HEK293 (cell line): ENCODE measurements around the gene SERTAD3.

Experiments
- BCL11A ChIP-seq: fragments of 450-650 bp; formaldehyde crosslinking; IDR thresholded peaks from 2 replicates; pipeline ENCODE4 v1.5.1; 2016; ENCODE audit warnings: low read depth, missing biosample characterization, missing genetic modification characterization
- BCL11B ChIP-seq: fragments of 450-650 bp; formaldehyde crosslinking; IDR thresholded peaks from 2 replicates; pipeline ENCODE4 v1.5.1; 2016; ENCODE audit warnings: low read depth, missing biosample characterization, missing genetic modification characterization
- INSM2 ChIP-seq: fragments of 450-650 bp; formaldehyde crosslinking; IDR thresholded peaks from 2 replicates; pipeline ENCODE4 v1.5.1; 2016; ENCODE audit warnings: missing biosample characterization, missing genetic modification characterization
- KLF10 ChIP-seq: fragments of 450-650 bp; IDR thresholded peaks from 2 replicates; pipeline ENCODE4 v1.5.1; 2018; ENCODE audit warnings: missing biosample characterization, mild to moderate bottlenecking, missing genetic modification characterization
- OSR2 ChIP-seq: fragments of 450-650 bp; formaldehyde crosslinking; IDR thresholded peaks from 2 replicates; pipeline ENCODE4 v1.5.1; 2016; ENCODE audit warnings: missing biosample characterization, missing genetic modification characterization
- PRDM1 ChIP-seq: fragments of 450-650 bp; formaldehyde crosslinking; IDR thresholded peaks from 2 replicates; pipeline ENCODE4; 2016; ENCODE audit warnings: missing biosample characterization, missing genetic modification characterization
- RBAK ChIP-seq: fragments of 450-650 bp; formaldehyde crosslinking; IDR thresholded peaks from 2 replicates; pipeline ENCODE4 v1.5.1; 2016; ENCODE audit warnings: missing biosample characterization, missing genetic modification characterization
- SALL2 ChIP-seq: fragments of 450-650 bp; formaldehyde crosslinking; IDR thresholded peaks from 2 replicates; pipeline ENCODE4 v1.5.0; 2017; ENCODE audit warnings: missing biosample characterization, mild to moderate bottlenecking, missing genetic modification characterization, borderline replicate concordance
- SP3 ChIP-seq: fragments of 450-650 bp; formaldehyde crosslinking; IDR thresholded peaks from 2 replicates; pipeline ENCODE4 v1.5.1; 2016; ENCODE audit warnings: missing biosample characterization, missing genetic modification characterization
- TRIM28 ChIP-seq: IDR thresholded peaks from 2 replicates; pipeline ENCODE4 v1.6.1; 2011; ENCODE audit warnings: low read length, control low read depth, borderline replicate concordance
- ZBTB10 ChIP-seq: fragments of 450-650 bp; formaldehyde crosslinking; IDR thresholded peaks from 2 replicates; pipeline ENCODE4 v1.5.1; 2016; ENCODE audit warnings: missing biosample characterization, missing genetic modification characterization
- ZBTB20 ChIP-seq: fragments of 450-650 bp; formaldehyde crosslinking; IDR thresholded peaks from 2 replicates; pipeline ENCODE4 v1.5.1; 2016; ENCODE audit warnings: missing biosample characterization, missing genetic modification characterization
- ZFP69B ChIP-seq: fragments of 450-650 bp; formaldehyde crosslinking; IDR thresholded peaks from 2 replicates; pipeline ENCODE4 v1.5.1; 2016; ENCODE audit warnings: missing biosample characterization, missing genetic modification characterization
- ZNF114 ChIP-seq: fragments of 450-650 bp; formaldehyde crosslinking; IDR thresholded peaks from 2 replicates; pipeline ENCODE4 v1.5.0; 2017; ENCODE audit warnings: missing biosample characterization, missing genetic modification characterization
- ZNF138 ChIP-seq: fragments of 450-650 bp; formaldehyde crosslinking; IDR thresholded peaks from 2 replicates; pipeline ENCODE4 v1.5.1; 2016; ENCODE audit warnings: missing biosample characterization, missing genetic modification characterization, borderline replicate concordance
- ZNF175 ChIP-seq: fragments of 450-650 bp; formaldehyde crosslinking; IDR thresholded peaks from 2 replicates; pipeline ENCODE4 v1.5.1; 2016; ENCODE audit warnings: missing biosample characterization, missing genetic modification characterization
- ZNF211 ChIP-seq: fragments of 450-650 bp; formaldehyde crosslinking; IDR thresholded peaks from 2 replicates; pipeline ENCODE4 v1.5.1; 2016; ENCODE audit warnings: low read depth, missing biosample characterization, missing genetic modification characterization
- ZNF239 ChIP-seq: fragments of 450-650 bp; formaldehyde crosslinking; IDR thresholded peaks from 2 replicates; pipeline ENCODE4 v1.5.1; 2016; ENCODE audit warnings: missing biosample characterization, missing genetic modification characterization
- ZNF302 ChIP-seq: fragments of 450-650 bp; formaldehyde crosslinking; IDR thresholded peaks from 2 replicates; pipeline ENCODE4 v1.5.1; 2016; ENCODE audit warnings: missing biosample characterization, missing genetic modification characterization, low read depth
- ZNF529 ChIP-seq: fragments of 450-650 bp; formaldehyde crosslinking; IDR thresholded peaks from 2 replicates; pipeline ENCODE4 v1.5.1; 2017; ENCODE audit warnings: missing genetic modification characterization, missing biosample characterization; ENCODE audit not compliant: insufficient replicate concordance
- ZNF623 ChIP-seq: fragments of 450-650 bp; formaldehyde crosslinking; IDR thresholded peaks from 2 replicates; pipeline ENCODE4 v1.5.1; 2016; ENCODE audit warnings: missing biosample characterization, missing genetic modification characterization
- ZNF658 ChIP-seq: fragments of 450-650 bp; formaldehyde crosslinking; IDR thresholded peaks from 2 replicates; pipeline ENCODE4; 2016; ENCODE audit warnings: missing biosample characterization, missing genetic modification characterization
- ZNF677 ChIP-seq: fragments of 450-650 bp; IDR thresholded peaks from 2 replicates; pipeline ENCODE4 v1.5.0; 2018; ENCODE audit warnings: missing biosample characterization, mild to moderate bottlenecking, missing genetic modification characterization, moderate library complexity
- ZNF791 ChIP-seq: fragments of 450-650 bp; formaldehyde crosslinking; IDR thresholded peaks from 2 replicates; pipeline ENCODE4 v1.5.1; 2016; ENCODE audit warnings: missing biosample characterization, missing genetic modification characterization
- ZSCAN30 ChIP-seq: fragments of 450-650 bp; IDR thresholded peaks from 2 replicates; pipeline ENCODE4 v1.5.1; 2018; ENCODE audit warnings: missing biosample characterization, mild to moderate bottlenecking, missing genetic modification characterization, moderate library complexity
- ZSCAN4 ChIP-seq: fragments of 450-650 bp; formaldehyde crosslinking; IDR thresholded peaks from 2 replicates; pipeline ENCODE4 v1.5.1; 2017; ENCODE audit warnings: missing biosample characterization, missing genetic modification characterization
- ZXDB ChIP-seq: fragments of 450-650 bp; formaldehyde crosslinking; IDR thresholded peaks from 2 replicates; pipeline ENCODE4 v1.5.1; 2016; ENCODE audit warnings: missing biosample characterization, missing genetic modification characterization
- TF ChIP-seq, protein P1 (sequence below): fragments of 450-650 bp; formaldehyde crosslinking; IDR thresholded peaks from 2 replicates; pipeline ENCODE4 v1.5.1; 2016; ENCODE audit warnings: missing biosample characterization, missing genetic modification characterization, borderline replicate concordance
- TF ChIP-seq, protein P2 (sequence below): fragments of 450-650 bp; formaldehyde crosslinking; IDR thresholded peaks from 2 replicates; pipeline ENCODE4; 2016; ENCODE audit warnings: missing biosample characterization, missing genetic modification characterization

Gene SERTAD3

GRCh38 chr19:40420766-40421765, 23.1 kb downstream of the SERTAD3 start (continued):
- TF ChIP-seq ZNF623 (no peak; the same call in 1 of the 2 replicates), ZSCAN4 (peak; percentile 50), SP3 (tag by site-specific recombination) (peak; percentile 98), ZNF239 (tag by site-specific recombination) (0 out of 2 replicates have a peak, but pooled peaks have one; percentile 56), ZNF138 (tag by site-specific recombination) (no peak), ZSCAN30 (tag by site-specific recombination) (peak; percentile 98), KLF10 (peak; percentile 73), BCL11B (tag by site-specific recombination) (peak; percentile 50; the same call in 1 of the 2 replicates), INSM2 (tag by site-specific recombination) (peak; percentile 69; the same call in 1 of the 2 replicates), ZNF677 (tag by site-specific recombination) (no peak), ZNF302 (tag by site-specific recombination) (no peak), RBAK (tag by site-specific recombination) (no peak), ZNF175 (no peak), ZBTB20 (peak; percentile 91; the same call in 1 of the 2 replicates), ZNF791 (tag by site-specific recombination) (no peak), OSR2 (tag by site-specific recombination) (peak; percentile 71; the same call in 1 of the 2 replicates), ZNF211 (no peak), ZNF114 (tag by site-specific recombination) (no peak), ZNF529 (tag by site-specific recombination) (no peak), ZXDB (tag by site-specific recombination) (peak; percentile 100), TRIM28 (no peak), SALL2 (no peak; the same call in 1 of the 2 replicates), ZFP69B (tag by site-specific recombination) (peak; percentile 90), ZBTB10 (tag by site-specific recombination) (peak; percentile 100), BCL11A (tag by site-specific recombination) (peak; percentile 66; the same call in 1 of the 2 replicates), PRDM1 (tag by site-specific recombination) (no peak), ZNF658 (tag by site-specific recombination) (no peak)
- TF ChIP-seq, protein P1, sequence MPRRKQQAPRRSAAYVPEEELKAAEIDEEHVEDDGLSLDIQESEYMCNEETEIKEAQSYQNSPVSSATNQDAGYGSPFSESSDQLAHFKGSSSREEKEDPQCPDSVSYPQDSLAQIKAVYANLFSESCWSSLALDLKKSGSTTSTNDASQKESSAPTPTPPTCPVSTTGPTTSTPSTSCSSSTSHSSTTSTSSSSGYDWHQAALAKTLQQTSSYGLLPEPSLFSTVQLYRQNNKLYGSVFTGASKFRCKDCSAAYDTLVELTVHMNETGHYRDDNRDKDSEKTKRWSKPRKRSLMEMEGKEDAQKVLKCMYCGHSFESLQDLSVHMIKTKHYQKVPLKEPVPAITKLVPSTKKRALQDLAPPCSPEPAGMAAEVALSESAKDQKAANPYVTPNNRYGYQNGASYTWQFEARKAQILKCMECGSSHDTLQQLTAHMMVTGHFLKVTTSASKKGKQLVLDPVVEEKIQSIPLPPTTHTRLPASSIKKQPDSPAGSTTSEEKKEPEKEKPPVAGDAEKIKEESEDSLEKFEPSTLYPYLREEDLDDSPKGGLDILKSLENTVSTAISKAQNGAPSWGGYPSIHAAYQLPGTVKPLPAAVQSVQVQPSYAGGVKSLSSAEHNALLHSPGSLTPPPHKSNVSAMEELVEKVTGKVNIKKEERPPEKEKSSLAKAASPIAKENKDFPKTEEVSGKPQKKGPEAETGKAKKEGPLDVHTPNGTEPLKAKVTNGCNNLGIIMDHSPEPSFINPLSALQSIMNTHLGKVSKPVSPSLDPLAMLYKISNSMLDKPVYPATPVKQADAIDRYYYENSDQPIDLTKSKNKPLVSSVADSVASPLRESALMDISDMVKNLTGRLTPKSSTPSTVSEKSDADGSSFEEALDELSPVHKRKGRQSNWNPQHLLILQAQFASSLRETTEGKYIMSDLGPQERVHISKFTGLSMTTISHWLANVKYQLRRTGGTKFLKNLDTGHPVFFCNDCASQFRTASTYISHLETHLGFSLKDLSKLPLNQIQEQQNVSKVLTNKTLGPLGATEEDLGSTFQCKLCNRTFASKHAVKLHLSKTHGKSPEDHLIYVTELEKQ, result no peak; the same call in none of the 2 replicates
- TF ChIP-seq, protein P2, sequence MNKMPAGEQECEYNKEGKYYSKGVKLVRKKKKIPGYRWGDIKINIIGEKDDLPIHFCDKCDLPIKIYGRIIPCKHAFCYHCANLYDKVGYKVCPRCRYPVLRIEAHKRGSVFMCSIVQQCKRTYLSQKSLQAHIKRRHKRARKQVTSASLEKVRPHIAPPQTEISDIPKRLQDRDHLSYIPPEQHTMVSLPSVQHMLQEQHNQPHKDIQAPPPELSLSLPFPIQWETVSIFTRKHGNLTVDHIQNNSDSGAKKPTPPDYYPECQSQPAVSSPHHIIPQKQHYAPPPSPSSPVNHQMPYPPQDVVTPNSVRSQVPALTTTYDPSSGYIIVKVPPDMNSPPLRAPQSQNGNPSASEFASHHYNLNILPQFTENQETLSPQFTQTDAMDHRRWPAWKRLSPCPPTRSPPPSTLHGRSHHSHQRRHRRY (tag by site-specific recombination), result no peak
